HG03196 (cell line): ENCODE results near the gene FAM184A.
"Not testable (repeated sequence)": the region's sequence is repeated elsewhere in the genome, so short reads cannot be mapped to it uniquely, and the experiment has no call there.

ENCODE experiments used
- ATAC-seq: cut with Tn5 transposase; IDR thresholded peaks from one replicate; pipeline ENCODE4 v1.9.1; 2021; ENCODE audit not compliant: unreplicated experiment

Gene FAM184A

GRCh38 chr6:119022796-119023195, 55.7 kb downstream of the FAM184A start:
- ATAC-seq, result no peak

- ATAC-seq, result no peak
These were observed 57.6 kb downstream of the FAM184A start for GRCh38 chr6:119020597-119021561.

DNA sequence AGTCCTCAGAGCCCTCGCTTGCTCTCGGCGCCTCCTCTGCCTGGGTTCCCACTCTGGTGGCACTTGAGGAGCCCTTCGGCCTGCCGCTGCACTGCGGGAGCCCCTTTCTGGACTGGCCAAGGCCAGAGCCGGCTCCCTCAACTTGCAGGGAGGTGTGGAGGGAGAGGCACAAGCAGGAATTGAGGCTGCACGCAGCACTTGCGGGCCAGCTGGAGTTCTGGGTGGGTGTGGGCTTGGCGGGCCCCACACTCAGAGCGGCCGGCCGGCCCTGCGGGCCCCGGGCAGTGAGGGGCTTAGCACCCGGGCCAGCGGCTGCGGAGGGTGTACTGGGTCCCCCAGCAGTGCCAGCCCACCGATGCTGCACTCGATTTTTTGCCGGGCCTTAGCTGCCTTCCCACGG, 63.3 kb downstream of the FAM184A start:
- not testable (repeated sequence) for ATAC-seq

GRCh38 chr6:119012521-119012920, 65.9 kb downstream of the FAM184A start:
- no peak for ATAC-seq

DNA sequence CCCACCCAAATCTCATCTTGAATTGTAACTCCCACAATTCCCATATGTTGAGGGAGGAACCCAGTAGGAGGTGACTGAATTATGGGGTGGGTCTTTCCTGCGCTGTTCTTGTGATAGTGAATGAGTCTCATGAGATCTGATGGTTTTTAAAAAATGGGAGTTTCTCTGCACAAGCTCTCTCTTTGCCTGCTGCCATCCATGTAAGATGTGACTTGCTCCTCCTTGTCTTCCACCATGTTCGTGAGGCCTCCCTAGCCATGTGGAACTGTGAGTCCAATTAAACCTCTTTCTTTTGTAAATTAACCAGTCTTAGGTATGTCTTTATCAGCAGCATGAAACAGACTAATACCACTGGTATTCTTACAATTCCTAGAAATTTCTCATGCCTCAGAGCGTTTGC, 69.2 kb downstream of the FAM184A start:
- not testable (repeated sequence) for ATAC-seq

DNA sequence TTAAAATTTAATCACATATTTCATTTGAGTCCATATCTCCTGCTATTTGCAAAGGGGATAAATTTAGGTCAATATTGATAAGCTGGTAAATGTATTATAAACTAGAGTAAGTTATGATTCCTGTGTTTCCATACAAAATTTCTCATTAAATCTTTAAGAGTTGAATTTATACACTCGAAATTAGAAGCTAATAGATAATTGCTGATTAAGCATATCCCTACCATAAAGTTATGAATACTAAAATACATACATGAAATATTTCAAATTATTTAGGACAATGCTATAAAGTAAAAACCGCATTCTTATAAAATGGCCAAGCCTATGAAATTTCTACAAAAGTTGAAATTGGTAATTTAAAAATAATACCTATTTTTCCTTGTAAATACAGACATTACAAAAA, 71.5 kb downstream of the FAM184A start:
- no peak for ATAC-seq

- no peak for ATAC-seq
These were observed 76.4 kb downstream of the FAM184A start for GRCh38 chr6:119002069-119002468.

DNA sequence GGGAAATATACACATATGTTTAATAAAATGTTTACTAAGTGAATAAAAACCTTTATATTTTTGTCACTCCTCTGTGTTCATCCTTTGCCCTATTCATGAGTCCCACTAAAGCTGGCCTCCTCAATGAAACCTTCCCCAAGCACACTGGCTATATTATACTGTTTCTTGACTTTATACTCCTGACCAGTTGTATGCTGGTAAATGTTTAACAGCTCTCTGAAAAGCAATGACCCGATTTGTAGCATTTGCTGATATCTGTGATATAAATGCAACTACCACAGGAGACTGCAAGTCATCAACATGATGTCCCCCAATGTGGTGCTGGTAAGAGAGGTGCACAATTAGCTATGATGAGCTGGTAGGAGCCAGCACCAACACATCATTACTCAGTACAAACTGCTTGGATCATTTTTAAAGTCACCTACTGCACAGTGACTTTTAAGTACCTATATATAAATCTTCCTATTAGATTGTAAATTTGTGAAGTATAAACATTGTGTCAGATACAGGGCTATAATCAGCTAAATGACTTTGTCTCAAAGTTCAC, 78.9 kb downstream of the FAM184A start:
- ATAC-seq, result no peak

GRCh38 chr6:118997426-118997825, 81.0 kb downstream of the FAM184A start:
- ATAC-seq, result not testable (repeated sequence)

DNA sequence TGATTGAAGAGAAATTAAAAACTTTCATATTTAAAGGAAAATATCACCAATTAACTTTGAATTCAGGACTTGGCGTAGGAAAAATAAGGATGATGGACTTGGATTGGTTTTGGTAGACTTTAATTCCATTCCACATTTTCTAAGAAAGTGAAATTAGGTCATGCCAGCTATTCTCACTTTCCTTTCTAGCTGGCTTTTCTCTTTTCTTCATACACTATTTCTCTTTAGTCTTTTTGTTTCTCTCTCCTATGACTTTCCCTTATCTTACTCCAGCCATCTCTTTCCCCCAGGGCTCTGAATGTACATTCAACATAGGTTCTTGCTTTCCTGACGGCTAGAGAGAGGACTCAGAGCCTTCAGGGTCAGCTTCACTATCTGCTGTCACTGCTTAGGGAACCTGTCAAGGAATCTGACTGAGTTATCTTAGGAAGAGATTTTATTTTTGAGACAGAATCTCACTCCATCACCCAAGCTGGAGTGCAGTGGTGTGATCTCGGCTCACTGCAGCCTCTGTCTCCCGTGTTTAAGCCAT, 82.1 kb downstream of the FAM184A start:
- no peak for ATAC-seq

DNA sequence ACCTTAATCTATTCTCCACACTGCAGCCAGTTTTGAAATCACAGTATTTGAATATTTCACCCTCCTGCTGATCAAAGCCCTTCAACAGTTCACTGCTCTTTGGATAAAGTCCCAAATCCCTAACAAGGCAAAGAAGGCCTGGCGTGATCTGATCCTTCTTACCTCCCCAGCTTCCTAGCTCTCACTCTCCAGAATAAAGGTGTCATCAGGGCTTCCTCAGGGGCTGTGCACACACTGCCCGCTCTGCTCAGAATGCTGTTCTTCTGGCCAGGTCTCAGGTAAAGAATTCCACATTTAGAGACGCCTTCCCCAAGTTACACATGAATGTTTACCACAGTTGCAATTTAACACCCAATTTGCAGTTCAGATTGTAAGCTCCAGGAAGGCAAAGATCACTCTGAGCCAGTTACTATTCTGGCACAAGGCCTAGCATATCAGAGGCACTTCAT, 84.6 kb downstream of the FAM184A start:
- ATAC-seq, result no peak

DNA sequence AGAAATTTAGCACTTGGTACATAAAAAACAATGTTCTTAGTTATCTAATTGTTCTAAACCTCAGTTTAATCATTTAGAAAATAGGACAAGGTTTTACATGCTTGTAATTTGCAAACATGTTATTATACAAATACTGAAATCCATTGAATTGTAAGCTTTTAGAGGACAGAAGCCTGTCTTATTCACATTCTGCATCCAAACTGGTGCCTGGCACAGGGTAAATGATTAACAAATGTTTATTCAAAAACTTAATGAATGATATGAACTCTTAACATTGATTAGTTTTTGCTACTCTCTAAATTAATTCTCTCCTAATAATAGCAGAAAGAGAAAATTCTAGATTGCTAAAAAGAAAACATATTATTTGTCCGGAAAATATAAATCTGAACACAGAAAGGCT, 85.1 kb downstream of the FAM184A start:
- no peak for ATAC-seq

DNA sequence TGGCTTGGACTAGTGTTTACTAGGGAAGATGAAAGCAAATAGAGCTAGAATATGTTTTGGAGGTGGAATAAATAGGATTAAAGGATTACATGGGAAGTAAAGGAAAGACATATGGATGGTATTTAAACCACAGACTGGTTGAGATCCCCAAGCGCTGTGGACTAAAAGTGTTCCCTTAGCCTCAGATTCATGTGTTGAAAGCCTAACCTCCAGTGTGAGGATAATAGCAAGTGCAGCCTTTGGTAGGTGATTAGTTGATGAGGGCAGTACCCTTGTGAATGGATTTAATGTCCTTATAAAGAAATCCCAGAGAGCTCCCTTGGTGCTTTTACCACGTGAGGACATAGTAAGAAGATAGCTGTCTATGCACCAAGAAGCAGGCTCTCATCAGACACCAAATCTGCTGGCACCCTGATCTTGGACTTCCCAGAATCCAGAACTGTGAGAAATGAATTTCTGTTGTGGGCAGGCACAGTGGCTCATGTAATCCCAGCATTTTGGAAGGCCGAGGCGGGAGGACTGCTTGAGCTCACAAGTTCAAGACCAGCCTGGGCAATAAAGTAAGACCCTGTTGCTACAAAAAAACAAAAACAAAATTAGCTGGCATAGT, 86.2 kb downstream of the FAM184A start:
- ATAC-seq, result no peak

DNA sequence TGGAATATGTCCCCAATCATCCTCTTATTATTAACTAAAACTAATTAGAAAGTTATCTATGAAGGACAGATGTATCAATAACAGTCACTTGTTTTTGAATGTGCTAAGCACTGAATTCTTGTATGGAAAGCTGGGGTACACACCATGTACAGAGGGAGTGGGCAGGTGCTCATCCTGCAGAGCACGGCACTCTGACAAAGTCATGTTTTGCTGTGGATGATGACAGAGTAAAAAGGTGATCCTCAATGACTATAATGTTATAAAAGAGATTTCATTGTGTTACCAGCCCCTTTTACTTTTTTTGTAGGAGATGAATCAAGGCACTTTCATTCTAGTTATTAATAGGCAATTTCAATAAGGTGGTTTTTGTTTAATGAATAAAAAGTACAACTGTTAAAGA, 92.2 kb downstream of the FAM184A start:
- ATAC-seq, result no peak

- no peak for ATAC-seq
These were observed 93.2 kb downstream of the FAM184A start for GRCh38 chr6:118985123-118985830.

- ATAC-seq, result no peak
These were observed 94.1 kb downstream of the FAM184A start for GRCh38 chr6:118984342-118984741.

- ATAC-seq, result no peak
These were observed 95.9 kb downstream of the FAM184A start for GRCh38 chr6:118982575-118982911.

DNA sequence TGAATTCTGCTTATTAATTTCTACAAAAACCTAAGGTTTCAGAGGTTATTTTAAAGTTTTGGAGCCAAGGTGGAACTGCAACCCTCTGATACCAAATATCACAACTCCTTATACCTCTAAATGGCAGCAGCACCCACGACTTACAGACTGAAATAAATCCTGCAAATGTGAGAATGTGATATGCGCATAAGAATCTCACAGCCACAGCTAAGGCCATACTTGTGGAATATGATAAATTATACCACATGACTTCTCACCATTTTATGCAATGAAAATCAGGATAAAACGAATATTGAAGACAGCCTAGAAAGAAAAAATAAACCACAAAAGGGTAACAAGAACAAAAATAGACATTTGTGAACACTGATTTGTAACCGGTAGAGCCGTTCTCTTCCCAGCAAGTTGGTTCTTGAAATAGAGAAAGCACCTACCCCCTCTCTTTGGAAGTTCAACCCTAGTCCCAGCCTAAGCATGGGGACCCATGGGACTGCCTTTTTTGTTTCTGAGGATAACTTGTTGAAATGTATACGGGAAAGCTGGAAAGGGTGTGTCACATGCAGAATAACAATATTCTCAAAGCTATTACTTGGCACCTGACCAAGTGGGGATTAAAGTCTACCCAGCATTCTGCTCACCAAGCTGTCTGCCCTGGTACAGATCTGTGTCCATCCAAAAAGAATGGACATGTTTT, 96.4 kb downstream of the FAM184A start:
- ATAC-seq, result no peak

- ATAC-seq, result no peak
These were observed 98.4 kb downstream of the FAM184A start for GRCh38 chr6:118980063-118980462.

GRCh38 chr6:118974790-118975189, 103.7 kb downstream of the FAM184A start:
- no peak for ATAC-seq

DNA sequence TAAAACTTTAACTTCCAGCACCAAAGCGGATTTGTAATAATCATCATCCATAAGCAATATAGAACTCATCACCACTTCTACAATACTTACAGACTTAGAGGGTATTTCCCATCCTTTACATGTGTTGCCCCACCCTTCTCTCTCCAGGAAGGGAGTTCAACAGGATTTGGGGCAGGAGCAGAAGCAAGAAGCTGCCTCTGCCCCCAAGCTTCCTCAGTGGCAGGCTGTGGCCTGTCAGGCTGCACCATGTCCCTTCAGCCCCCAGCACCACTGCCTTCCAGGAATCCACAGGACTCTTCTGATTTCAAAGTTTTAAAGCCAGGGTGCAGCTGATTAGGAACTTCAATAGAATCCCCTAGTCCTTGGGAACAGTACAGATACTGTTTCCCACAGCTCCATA, 106.8 kb downstream of the FAM184A start:
- no peak for ATAC-seq
